Right lobe of liver (tissue), 4 donors: ENCODE measurements around the gene PACC1.

Experiments
- CTCF ChIP-seq, 4 donors: fragments of 200-600 bp in 3 of 4; fragments of 450-650 bp in 1 of 4; IDR thresholded peaks; one replicate each; pipeline versions ENCODE4 v1.5.1 to v1.8.0; 2016 to 2022; ENCODE audit warnings: antibody characterized with exemption in 4 of 4, mild to moderate bottlenecking in 2 of 4
- POLR2A ChIP-seq: fragments of 450-650 bp; IDR thresholded peaks from one replicate; pipeline ENCODE4 v1.6.1; 2017; ENCODE audit warnings: antibody characterized with exemption, mild to moderate bottlenecking
- donor health status: DM: no; HTN: no; CAD: no.
- donor health status: DM: no; HTN: no; CAD: no.
- donor health status: DM: no; HTN: yes; CAD: no.

DNA sequence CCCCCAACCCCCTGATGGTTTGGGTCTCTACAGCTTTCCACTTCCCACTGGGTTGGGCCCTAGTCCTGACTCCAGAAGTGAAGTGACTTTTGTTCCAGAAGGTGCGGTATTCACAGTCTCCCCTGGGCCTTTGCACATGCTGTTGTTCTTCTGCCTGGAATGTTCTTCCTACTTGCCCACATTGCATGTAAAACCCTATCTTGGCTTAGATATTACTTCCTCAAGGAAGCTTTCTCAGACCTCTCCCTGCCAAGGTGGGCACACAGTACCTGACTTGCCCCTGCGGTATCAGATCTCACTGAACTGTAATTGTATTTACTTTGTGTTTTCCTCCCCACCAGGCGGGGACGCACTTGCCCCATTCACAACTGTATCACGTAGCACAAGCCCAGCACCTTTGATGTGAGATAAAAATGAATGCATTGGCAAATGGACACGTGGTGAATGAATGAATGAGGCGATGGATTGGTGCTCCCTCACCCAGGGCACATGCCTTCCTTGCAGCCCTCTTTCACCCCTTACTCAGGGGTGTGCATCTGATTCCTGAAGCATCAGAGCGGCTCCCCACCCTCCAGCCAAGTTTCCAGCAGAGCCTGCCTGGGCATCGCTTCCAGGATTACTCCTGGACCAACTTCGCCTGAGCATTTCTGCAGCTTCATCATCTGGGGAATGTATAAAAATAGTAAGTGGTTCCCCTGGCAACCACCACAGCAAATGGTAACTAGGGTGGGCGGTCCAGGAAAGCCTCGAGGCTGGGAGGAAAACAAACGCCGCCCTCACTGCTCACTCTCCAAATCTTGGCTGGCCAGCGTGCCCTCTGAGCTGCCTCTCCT is 37.9 kb upstream of the PACC1 start:
- no peak for TF ChIP-seq CTCF (IDR thresholded peaks at IDR 0.05)
- no peak for TF ChIP-seq POLR2A
